GM21515 (cell line): Measurements from ENCODE around the gene UBASH3B.

Experiments used
- ATAC-seq: cut with Tn5 transposase; IDR thresholded peaks from one replicate; pipeline ENCODE4 v1.9.1; 2021; ENCODE audit not compliant: unreplicated experiment

UBASH3B gene

DNA sequence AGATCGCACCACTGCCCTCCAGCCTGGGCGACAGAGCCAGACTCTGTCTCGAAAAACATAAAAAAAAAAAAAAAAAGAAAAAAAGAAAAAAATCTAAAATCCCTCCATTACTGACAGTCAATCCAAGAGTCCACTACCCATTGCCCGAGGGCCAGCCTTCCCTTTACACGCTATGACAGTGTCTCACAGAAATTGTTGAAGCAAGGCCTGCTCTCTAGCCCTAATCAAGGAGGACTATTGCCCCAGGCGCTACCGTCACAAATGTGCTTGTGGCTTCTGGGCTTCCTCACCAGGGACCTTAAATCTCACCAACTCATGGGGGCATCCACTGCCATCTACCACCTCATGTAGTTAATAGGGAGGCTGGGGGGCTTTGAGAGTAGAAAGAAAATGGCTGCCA lies 49.9 kb downstream of the UBASH3B start:
- no peak for ATAC-seq

DNA sequence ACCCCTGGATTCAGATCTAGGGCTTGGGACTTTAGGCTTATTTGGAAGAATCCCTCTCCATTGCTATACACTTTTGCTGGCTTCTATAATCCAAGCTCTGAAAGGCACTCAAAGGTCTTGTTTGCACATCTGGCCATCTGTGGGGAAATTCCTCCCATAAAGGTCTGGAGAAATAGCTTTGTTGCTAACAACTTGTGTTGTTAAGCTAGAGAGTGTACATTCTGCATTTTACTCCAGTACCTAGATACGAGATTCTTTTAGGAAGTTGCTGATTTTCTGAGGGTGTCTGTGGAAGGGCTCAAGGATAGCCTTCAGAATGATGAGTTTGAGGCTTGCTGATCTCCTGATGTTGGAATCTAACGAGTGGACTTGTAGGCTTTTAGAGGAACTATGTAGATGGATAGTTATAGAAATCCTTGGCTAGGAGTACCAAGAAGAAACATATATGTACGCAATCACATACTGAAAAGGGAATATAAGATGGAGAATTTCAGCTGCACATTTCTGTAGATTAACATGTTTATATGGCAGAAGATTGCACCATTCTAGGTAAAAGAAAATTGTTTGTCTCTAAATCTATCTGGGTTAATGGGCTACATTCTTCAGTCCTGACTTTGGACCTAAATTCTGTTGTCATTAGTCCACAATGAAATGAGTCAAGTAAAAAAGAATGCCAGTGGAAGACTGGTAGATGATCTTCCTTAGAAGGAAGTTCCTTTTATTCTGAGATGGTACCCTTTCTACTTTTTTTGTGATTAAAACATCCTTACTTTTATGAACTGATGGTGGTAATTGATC lies 51.0 kb downstream of the UBASH3B start:
- ATAC-seq, result no peak

DNA sequence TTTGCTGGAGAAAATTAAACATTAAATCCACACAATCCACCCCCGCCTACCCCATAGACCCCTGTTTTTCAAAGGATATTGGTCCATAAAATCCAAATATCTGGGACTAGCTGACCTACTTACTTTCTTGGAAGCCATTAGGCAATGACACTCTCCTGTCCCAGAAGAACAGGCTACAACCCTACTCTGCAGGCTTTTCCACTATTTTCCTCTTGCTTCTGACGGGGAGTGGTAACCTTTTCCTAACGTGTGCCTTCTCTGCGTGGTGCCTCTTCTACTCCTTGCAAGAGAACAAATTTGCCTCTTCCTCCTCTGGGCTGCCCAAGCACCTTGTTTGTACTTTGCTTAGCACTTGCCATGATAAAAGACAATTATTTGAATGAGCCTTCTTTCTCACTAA lies 51.6 kb downstream of the UBASH3B start:
- no peak for ATAC-seq

GRCh38 chr11:122707901-122708300 lies 52.4 kb downstream of the UBASH3B start:
- ATAC-seq, result no peak

GRCh38 chr11:122709039-122709760 lies 53.7 kb downstream of the UBASH3B start:
- ATAC-seq, result no peak

- no peak for ATAC-seq
Observed at GRCh38 chr11:122711362-122711761, 55.8 kb downstream of the UBASH3B start.

- ATAC-seq, result no peak
Observed at GRCh38 chr11:122711831-122712381, 56.4 kb downstream of the UBASH3B start.

GRCh38 chr11:122714004-122714403 lies 58.5 kb downstream of the UBASH3B start:
- ATAC-seq, result peak; percentile 52

DNA sequence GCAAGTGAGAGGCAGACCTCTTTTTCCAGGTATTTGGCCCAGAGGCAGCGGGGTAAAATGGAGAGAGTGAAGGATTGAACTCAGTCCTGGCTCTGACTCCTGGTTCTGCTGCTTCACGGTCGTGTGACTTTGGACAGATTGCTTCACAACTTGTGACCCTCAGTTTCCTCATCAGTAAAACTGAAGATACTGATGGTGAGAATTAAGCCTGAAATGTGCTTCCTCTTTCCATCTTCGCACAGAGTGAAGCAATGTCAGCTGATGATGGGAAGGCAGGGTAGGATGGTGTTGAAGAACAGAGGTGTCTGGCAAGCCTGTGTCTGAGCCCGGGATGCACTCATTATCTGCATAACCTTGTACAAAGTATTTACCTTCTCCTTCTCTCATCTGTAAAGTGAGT lies 59.0 kb downstream of the UBASH3B start:
- peak; percentile 4 for ATAC-seq

DNA sequence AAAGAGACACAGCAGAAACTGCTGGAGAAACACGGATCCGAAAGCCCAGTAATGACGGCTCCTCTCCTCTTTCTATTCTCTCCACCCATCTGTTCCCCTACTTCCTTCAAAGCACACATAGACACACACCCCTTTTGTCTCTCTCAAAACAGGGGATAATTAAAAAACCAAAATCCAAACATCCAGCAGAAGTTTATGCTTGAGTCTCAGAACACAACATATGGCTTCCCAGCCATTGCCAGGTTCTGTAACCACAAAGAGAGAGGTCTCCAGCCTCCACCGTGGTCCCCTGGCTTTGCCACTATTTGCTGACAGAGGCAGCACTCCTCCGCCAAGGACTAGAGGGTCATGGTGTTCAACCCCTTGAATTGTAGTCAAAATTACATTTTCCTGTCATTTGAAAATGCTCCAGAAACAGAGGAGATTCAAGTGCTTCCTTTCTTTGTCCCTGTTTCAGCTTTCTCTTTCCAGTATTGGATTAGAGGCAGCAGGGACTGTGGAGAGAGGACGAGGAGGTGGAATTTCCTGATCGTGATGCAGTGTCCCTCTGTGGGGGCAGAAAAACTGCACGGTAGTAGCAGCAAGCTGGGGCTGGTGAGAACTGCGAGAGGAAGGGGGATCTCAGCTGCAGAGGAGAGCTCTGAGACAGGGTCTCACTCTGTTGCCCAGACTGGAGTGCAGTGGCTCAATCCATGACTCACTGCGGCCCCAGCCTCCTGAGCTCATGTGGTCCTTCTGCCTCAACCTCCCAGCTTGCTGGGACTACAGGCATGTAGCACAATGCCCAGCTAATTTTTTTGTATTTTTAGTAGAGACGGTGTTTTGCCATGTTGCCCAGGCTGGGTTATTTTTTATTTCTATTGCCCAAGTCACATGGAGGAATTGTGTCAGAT lies 60.3 kb downstream of the UBASH3B start:
- no peak for ATAC-seq

DNA sequence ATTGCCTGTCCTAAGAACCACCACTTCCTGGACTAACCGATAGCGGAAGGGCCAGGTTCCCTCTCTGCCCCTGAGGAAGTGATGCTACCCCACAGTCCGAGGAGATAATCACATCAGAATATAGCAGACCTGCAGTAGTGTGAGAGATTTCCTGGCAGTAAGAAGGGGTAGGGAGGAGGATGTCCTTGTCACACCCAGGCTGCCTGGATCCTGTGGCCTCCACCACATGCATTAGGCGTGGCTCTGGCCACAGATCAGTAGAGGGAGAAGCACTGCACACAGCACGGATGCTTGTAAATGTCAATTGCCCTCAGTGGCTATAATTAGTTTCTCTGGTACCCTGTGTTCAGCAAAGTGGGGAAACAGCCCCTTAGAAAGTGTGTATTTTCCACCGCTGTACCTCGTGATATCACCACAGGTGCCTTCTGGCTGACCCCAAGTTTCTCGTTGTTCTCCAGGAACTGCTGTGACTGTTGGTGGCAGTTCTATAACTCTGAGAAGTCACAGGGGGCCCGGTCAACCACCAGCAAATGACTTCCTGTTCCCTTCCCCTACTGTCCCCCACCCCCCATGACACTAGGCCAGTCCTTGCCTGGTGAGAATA lies 61.8 kb downstream of the UBASH3B start:
- ATAC-seq, result peak; percentile 76

- no peak for ATAC-seq
Observed at GRCh38 chr11:122720107-122720881, 64.8 kb downstream of the UBASH3B start.

DNA sequence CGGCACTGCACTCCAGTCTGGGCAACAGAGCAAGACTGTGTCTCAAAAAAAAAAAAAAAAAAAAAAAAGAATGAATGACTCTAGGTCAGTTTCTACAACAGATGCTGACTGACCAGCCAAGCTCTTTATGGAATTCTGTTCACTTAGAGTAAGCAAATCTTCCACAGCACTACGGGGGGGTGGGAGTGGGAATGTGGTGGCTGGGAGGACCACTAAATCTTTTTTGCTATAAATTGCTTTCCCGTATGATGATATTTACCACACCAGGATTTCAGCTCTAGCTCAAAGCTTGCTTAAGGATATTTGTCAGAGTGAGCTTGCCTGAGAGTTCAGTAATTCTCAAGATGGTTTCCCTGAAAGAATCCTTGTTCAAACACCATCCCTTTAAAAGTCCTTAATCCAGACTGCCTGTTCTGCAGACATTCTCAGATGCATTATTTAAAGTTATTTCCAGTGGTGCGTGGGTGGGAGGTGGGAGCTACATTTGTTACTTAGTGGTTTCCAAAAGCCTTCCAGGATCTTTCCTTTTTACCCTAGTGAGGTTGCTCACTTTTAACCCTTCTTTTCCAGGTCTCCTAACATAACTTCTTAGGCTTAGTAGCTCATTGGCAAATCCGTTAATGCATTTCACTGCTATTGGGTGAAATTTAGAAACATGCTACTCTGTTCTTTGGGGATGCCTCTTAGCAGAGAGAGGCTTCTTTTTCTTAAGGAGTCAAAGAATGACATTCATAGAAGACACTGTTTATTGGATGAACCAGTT lies 65.9 kb downstream of the UBASH3B start:
- no peak for ATAC-seq

GRCh38 chr11:122721964-122722266 lies 66.4 kb downstream of the UBASH3B start:
- no peak for ATAC-seq

DNA sequence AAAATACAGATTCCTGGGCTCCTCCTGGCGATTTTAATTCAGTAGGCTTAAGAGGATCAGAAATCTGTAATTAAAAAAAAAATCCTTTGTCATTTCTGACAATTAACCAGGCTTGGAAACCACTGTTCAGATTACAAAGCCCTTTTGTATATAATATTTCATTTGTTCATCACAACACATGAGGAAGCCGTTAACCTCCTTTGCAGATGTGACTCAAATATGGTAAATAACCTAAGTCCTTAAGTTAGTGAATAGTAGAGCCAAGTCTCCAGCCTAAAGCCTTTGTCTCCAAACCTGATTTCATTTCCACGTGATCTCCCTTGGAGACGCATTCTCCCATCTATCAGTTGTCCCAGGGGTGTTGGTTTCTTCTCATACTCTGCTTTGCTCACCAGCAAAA lies 67.6 kb downstream of the UBASH3B start:
- no peak for ATAC-seq

DNA sequence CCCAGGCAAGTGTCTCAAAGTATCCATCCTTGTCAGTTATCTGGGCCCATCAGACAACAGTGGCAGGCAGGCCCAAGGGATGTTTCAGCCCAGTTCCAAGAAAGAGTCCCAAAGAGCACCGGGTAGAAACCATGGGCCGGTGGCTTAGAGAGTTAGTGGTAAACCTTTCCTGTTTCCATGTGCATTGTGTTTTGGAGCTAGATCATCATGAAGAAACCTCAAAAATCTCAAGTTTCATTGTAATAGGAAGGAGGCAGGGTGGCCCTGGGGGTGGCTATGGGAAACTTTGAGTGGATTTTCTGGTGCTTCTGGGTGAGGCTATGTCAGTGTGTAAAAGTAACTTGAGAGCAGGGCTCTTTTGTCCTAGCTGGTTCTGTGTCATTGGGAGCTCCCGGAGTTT lies 68.1 kb downstream of the UBASH3B start:
- ATAC-seq, result no peak

- ATAC-seq, result no peak
Observed at GRCh38 chr11:122724520-122724919, 69.0 kb downstream of the UBASH3B start.

GRCh38 chr11:122726028-122726427 lies 70.5 kb downstream of the UBASH3B start:
- no peak for ATAC-seq
